Tibial nerve (tissue), 4 donors: ENCODE results near the gene ZNF836. TPM values are rescaled to one million over a fixed set of nuclear protein-coding genes. Genes with fewer than 3 reads are reported as not detected.
A peak's percentile ranks its signal among the peaks of the same experiment; 100 is the strongest.
"Not testable (repeated sequence)": the region's sequence is repeated elsewhere in the genome, so short reads cannot be mapped to it uniquely, and the experiment has no call there.

Source experiments
- DNase-seq, 2 donors: peaks; one replicate each; pipeline ENCODE4 v3.0.0-alpha.2; 2019; ENCODE audit warnings: low spot score in 2 of 2
- H3K27ac ChIP-seq, 4 donors: fragments of 200-600 bp; sonication (generic) in 3 of 4; one replicate each; pipeline ENCODE4 v1.5.1; 2017 to 2019; ENCODE audit warnings: mild to moderate bottlenecking in 1 of 4
- H3K27me3 ChIP-seq, 2 donors: fragments of 200-600 bp; sonication (generic) in 1 of 2; one replicate each; pipeline versions ENCODE4 v1.5.1 to v1.6.0; 2017 to 2019
- H3K36me3 ChIP-seq, 3 donors: fragments of 200-600 bp; sonication (generic); one replicate each; pipeline ENCODE4 v1.5.1; 2018 to 2019
- H3K4me1 ChIP-seq, 4 donors: fragments of 200-600 bp; sonication (generic) in 3 of 4; one replicate each; pipeline ENCODE4 v1.5.1; 2017 to 2019
- H3K4me3 ChIP-seq, 4 donors: fragments of 200-600 bp; sonication (generic) in 3 of 4; one replicate each; pipeline ENCODE4 v1.5.1; 2017 to 2019; ENCODE audit warnings: mild to moderate bottlenecking in 1 of 4, moderate library complexity in 1 of 4
- H3K9me3 ChIP-seq, 4 donors: fragments of 200-600 bp; sonication (generic) in 3 of 4; one replicate each; pipeline ENCODE4 v1.5.1; 2017 to 2019
- CTCF ChIP-seq, 5 experiments: fragments of 200-600 bp in 3 of 5; fragments of 450-650 bp in 2 of 5; sonication (generic) in 3 of 5; IDR thresholded peaks; one replicate each; pipeline ENCODE4 v1.5.1; 2016 to 2019; ENCODE audit warnings: antibody characterized with exemption in 5 of 5, mild to moderate bottlenecking in 3 of 5, moderate library complexity in 2 of 5
- EP300 ChIP-seq, 2 donors: sonication (generic); formaldehyde crosslinking; IDR thresholded peaks; one replicate each; pipeline ENCODE4 v1.6.1; 2017; ENCODE audit warnings: antibody characterized with exemption in 2 of 2, mild to moderate bottlenecking in 1 of 2
- POLR2A ChIP-seq, 2 donors: fragments of 450-650 bp; IDR thresholded peaks; one replicate each; pipeline ENCODE4 v1.6.1; 2017; ENCODE audit warnings: antibody characterized with exemption in 2 of 2, mild to moderate bottlenecking in 2 of 2, moderate library complexity in 2 of 2
- WGBS, 2 donors: methylation state at CpG; one replicate each; pipeline ENCODE4 v1.1.5; 2018; 5-methylcytosine and 5-hydroxymethylcytosine counted together
- total RNA-seq, 4 donors: library from RNA; depleted of rRNA; stranded (reverse); fragments of >200 nt; gene quantifications; one replicate each; pipeline ENCODE4 v1.1.0, GENCODE V29; 2016

The ZNF836 gene
- total RNA-seq, 4 donors from 2014 or later: 7.1 to 17.1 (median 9.8) TPM

- H3K36me3 ChIP-seq: peaks cover 0 to 100% (median 48%) of the 10 kb centered on the region in 3 donors
- peaks cover 0 to 6% (median 0%) of the 10 kb centered on the region in 4 donors for H3K4me1 ChIP-seq
- 90 to 91% methylated on average over 5 of the region's 5 CpGs for WGBS, 2 donors
- DNase-seq: no peak
- TF ChIP-seq EP300 (IDR thresholded peaks at IDR 0.05) (no peak), POLR2A (IDR thresholded peaks at IDR 0.05) (no peak), CTCF (IDR thresholded peaks at IDR 0.05) (no peak)
- H3K27ac ChIP-seq: no peak overlapping the region
- H3K4me3 ChIP-seq: no peak overlapping the region
- no peaks in the 10 kb centered on the region for H3K27me3 ChIP-seq
- no peaks in the 10 kb centered on the region for H3K9me3 ChIP-seq
Measured at GRCh38 chr19:52214241-52214640, 42.8 kb upstream of the ZNF836 start.

GRCh38 chr19:52212572-52213255, 41.3 kb upstream of the ZNF836 start:
- Histone ChIP-seq H3K27me3 (no peaks in the 10 kb centered on the region), H3K9me3 (no peaks in the 10 kb centered on the region), H3K36me3 (peaks cover 0 to 100% (median 43%) of the 10 kb centered on the region in 3 donors), H3K4me3 (no peak overlapping the region), H3K27ac (no peak overlapping the region), H3K4me1 (peaks cover 0 to 6% (median 0%) of the 10 kb centered on the region in 4 donors)
- 93 to 97% methylated on average over 25 of the region's 25 CpGs for WGBS, 2 donors
- TF ChIP-seq EP300 (IDR thresholded peaks at IDR 0.05) (no peak), CTCF (IDR thresholded peaks at IDR 0.05) (no peak), POLR2A (IDR thresholded peaks at IDR 0.05) (no peak)
- no peak for DNase-seq

GRCh38 chr19:52211926-52212571, 40.6 kb upstream of the ZNF836 start:
- no peak for DNase-seq

GRCh38 chr19:52211203-52211602, 39.8 kb upstream of the ZNF836 start:
- no peaks in the 10 kb centered on the region for H3K9me3 ChIP-seq
- no peaks in the 10 kb centered on the region for H3K27me3 ChIP-seq
- DNase-seq: no peak
- H3K4me3 ChIP-seq: no peak overlapping the region
- peaks cover 0 to 7% (median 0%) of the 10 kb centered on the region in 4 donors for H3K4me1 ChIP-seq
- H3K36me3 ChIP-seq: peaks cover 0 to 100% (median 44%) of the 10 kb centered on the region in 3 donors
- no peak for TF ChIP-seq CTCF (IDR thresholded peaks at IDR 0.05)
- TF ChIP-seq EP300 (IDR thresholded peaks at IDR 0.05): no peak
- no peak for TF ChIP-seq POLR2A (IDR thresholded peaks at IDR 0.05)
- H3K27ac ChIP-seq: no peak overlapping the region
- WGBS, 2 donors: 91 to 94% methylated on average over 20 of the region's 20 CpGs

More at GRCh38 chr19:52211926-52212571, 40.6 kb upstream of the ZNF836 start:
- no peak for TF ChIP-seq EP300 (IDR thresholded peaks at IDR 0.05)
- TF ChIP-seq CTCF (IDR thresholded peaks at IDR 0.05): no peak
- no peak for TF ChIP-seq POLR2A (IDR thresholded peaks at IDR 0.05)
- peaks cover 0 to 100% (median 43%) of the 10 kb centered on the region in 3 donors for H3K36me3 ChIP-seq
- no peaks in the 10 kb centered on the region for H3K9me3 ChIP-seq
- H3K27me3 ChIP-seq: no peaks in the 10 kb centered on the region
- WGBS, 2 donors: 92% methylated on average over 11 of the region's 11 CpGs
- no peak overlapping the region for H3K27ac ChIP-seq
- H3K4me3 ChIP-seq: no peak overlapping the region
- peaks cover 0 to 6% (median 0%) of the 10 kb centered on the region in 4 donors for H3K4me1 ChIP-seq

- Histone ChIP-seq H3K9me3 (no peaks in the 10 kb centered on the region), H3K27me3 (no peaks in the 10 kb centered on the region), H3K36me3 (peaks cover 2 to 100% (median 24%) of the 10 kb centered on the region in 3 donors), H3K4me3 (no peak overlapping the region), H3K4me1 (peaks cover 0 to 36% (median 0%) of the 10 kb centered on the region in 4 donors), H3K27ac (no peak overlapping the region)
- no peak for TF ChIP-seq POLR2A (IDR thresholded peaks at IDR 0.05)
- WGBS, 2 donors: 92% methylated on average over 5 of the region's 5 CpGs
- DNase-seq: no peak
Measured at GRCh38 chr19:52206481-52206880, 35.1 kb upstream of the ZNF836 start.

GRCh38 chr19:52200755-52201391, 29.5 kb upstream of the ZNF836 start:
- not testable (repeated sequence) for H3K9me3 ChIP-seq, H3K4me3 ChIP-seq, H3K27me3 ChIP-seq, DNase-seq
- H3K4me1 ChIP-seq: peaks cover 0 to 72% (median 10%) of the 10 kb centered on the region in 4 donors
- H3K27ac ChIP-seq: peak overlapping the region in 2 of 4 donors; percentile 58 to 76
- 78 to 83% methylated on average over 17 of the region's 17 CpGs for WGBS, 2 donors
- H3K36me3 ChIP-seq: peaks cover 2 to 72% (median 13%) of the 10 kb centered on the region in 3 donors
